Skeletal muscle satellite cell (primary cell): Measurements from ENCODE around the gene CGB3.

Experiments used
- H3K27me3 ChIP-seq: 2 replicates; pipeline ENCODE4 v1.7.0; 2013; ENCODE audit warnings: low read length; ENCODE audit not compliant: control insufficient read depth, insufficient read depth
- H3K36me3 ChIP-seq: 2 replicates; pipeline ENCODE4 v1.7.0; 2013; ENCODE audit warnings: mild to moderate bottlenecking, control low read depth, low read length; ENCODE audit not compliant: insufficient read depth
- H3K4me1 ChIP-seq: 2 replicates; pipeline ENCODE4 v1.7.0; 2013; ENCODE audit warnings: low read length; ENCODE audit not compliant: control insufficient read depth, insufficient read depth
- H3K4me2 ChIP-seq: 2 replicates; pipeline ENCODE4 v1.7.0; 2013; ENCODE audit warnings: mild to moderate bottlenecking, low read length
- H3K4me3 ChIP-seq: 2 replicates; pipeline ENCODE4 v1.7.0; 2013; ENCODE audit warnings: low read length
- H3K9ac ChIP-seq: 2 replicates; pipeline ENCODE4 v1.7.0; 2013; ENCODE audit warnings: mild to moderate bottlenecking, low read depth, low read length, moderate library complexity
- H3K9me3 ChIP-seq: replicated peaks from 2 replicates; pipeline ENCODE4 v1.7.0; 2013; ENCODE audit warnings: mild to moderate bottlenecking, control low read depth, low read length

CGB3 gene

GRCh38 chr19:49009828-49010227 lies 14.3 kb downstream of the CGB3 start:
- Histone ChIP-seq H3K9ac (no peak overlapping the region), H3K4me2 (no peak overlapping the region), H3K27me3 (no peaks in the 10 kb centered on the region), H3K36me3 (peaks cover 66% of the 10 kb centered on the region), H3K4me3 (no peak overlapping the region), H3K9me3 (no peaks in the 10 kb centered on the region), H3K4me1 (no peaks in the 10 kb centered on the region)

- Histone ChIP-seq H3K9ac (no peak overlapping the region), H3K4me2 (no peak overlapping the region), H3K27me3 (no peaks in the 10 kb centered on the region), H3K9me3 (no peaks in the 10 kb centered on the region), H3K4me3 (no peak overlapping the region), H3K4me1 (no peaks in the 10 kb centered on the region), H3K36me3 (peaks cover 62% of the 10 kb centered on the region)
Observed at GRCh38 chr19:49006905-49007304, 17.2 kb downstream of the CGB3 start.

- no peaks in the 10 kb centered on the region for H3K27me3 ChIP-seq
- no peaks in the 10 kb centered on the region for H3K4me1 ChIP-seq
- H3K36me3 ChIP-seq = peaks cover 48% of the 10 kb centered on the region
- H3K9ac ChIP-seq = no peak overlapping the region
- H3K9me3 ChIP-seq = no peaks in the 10 kb centered on the region
- H3K4me2 ChIP-seq = no peak overlapping the region
- H3K4me3 ChIP-seq = no peak overlapping the region
Observed at GRCh38 chr19:49004964-49005614, 19.0 kb downstream of the CGB3 start.

- Histone ChIP-seq H3K9ac (no peak overlapping the region), H3K4me2 (no peak overlapping the region), H3K9me3 (no peaks in the 10 kb centered on the region), H3K4me3 (no peak overlapping the region), H3K36me3 (peaks cover 40% of the 10 kb centered on the region), H3K27me3 (no peaks in the 10 kb centered on the region), H3K4me1 (no peaks in the 10 kb centered on the region)
Observed at GRCh38 chr19:49004133-49004532, 20.0 kb downstream of the CGB3 start.

- Histone ChIP-seq H3K4me2 (no peak overlapping the region), H3K4me3 (no peak overlapping the region), H3K4me1 (peaks cover 8% of the 10 kb centered on the region), H3K27me3 (no peaks in the 10 kb centered on the region), H3K9me3 (no peaks in the 10 kb centered on the region), H3K9ac (no peak overlapping the region), H3K36me3 (peaks cover 19% of the 10 kb centered on the region)
Observed at GRCh38 chr19:48999481-49000325, 24.4 kb downstream of the CGB3 start.

GRCh38 chr19:48997972-48998371 lies 26.2 kb downstream of the CGB3 start:
- Histone ChIP-seq H3K4me2 (no peak overlapping the region), H3K36me3 (peaks cover 4% of the 10 kb centered on the region), H3K27me3 (no peaks in the 10 kb centered on the region), H3K9ac (no peak overlapping the region), H3K4me3 (no peak overlapping the region), H3K4me1 (peaks cover 8% of the 10 kb centered on the region), H3K9me3 (no peaks in the 10 kb centered on the region)

- Histone ChIP-seq H3K27me3 (no peaks in the 10 kb centered on the region), H3K4me3 (peak overlapping the region; percentile 82), H3K9ac (peak overlapping the region; percentile 86), H3K4me1 (peaks cover 35% of the 10 kb centered on the region), H3K36me3 (peaks cover 3% of the 10 kb centered on the region), H3K9me3 (no peaks in the 10 kb centered on the region), H3K4me2 (peak overlapping the region; percentile 88)
Observed at GRCh38 chr19:48994035-48994386, 30.1 kb downstream of the CGB3 start.

- H3K36me3 ChIP-seq = peaks cover 9% of the 10 kb centered on the region
- H3K9me3 ChIP-seq = no peaks in the 10 kb centered on the region
- H3K4me1 ChIP-seq = peaks cover 35% of the 10 kb centered on the region
- no peaks in the 10 kb centered on the region for H3K27me3 ChIP-seq
- peak within 1 kb of the TSS; percentile 98 for H3K4me3 ChIP-seq
- H3K4me2 ChIP-seq = peak within 1 kb of the TSS; percentile 98
- H3K9ac ChIP-seq = peak within 1 kb of the TSS; percentile 95
Observed at GRCh38 chr19:48993175-48994034, 30.7 kb downstream of the CGB3 start, which contains the start of the genes GYS1 and RUVBL2. Gene GYS1 (minus strand): TSS chr19:48993309. CDS start chr19:48993112, 197 bp downstream. Gene RUVBL2 (plus strand): TSS chr19:48993887. CDS start chr19:48993912, 25 bp downstream.

- Histone ChIP-seq H3K9ac (peak overlapping the region; percentile 95), H3K36me3 (peaks cover 14% of the 10 kb centered on the region), H3K4me2 (peak overlapping the region; percentile 98), H3K27me3 (no peaks in the 10 kb centered on the region), H3K4me1 (peaks cover 33% of the 10 kb centered on the region), H3K9me3 (no peaks in the 10 kb centered on the region), H3K4me3 (peak overlapping the region; percentile 98)
Observed at GRCh38 chr19:48992581-48993174, 31.5 kb downstream of the CGB3 start.

- H3K4me2 ChIP-seq = peak overlapping the region; percentile 98
- peak overlapping the region; percentile 98 for H3K4me3 ChIP-seq
- peaks cover 32% of the 10 kb centered on the region for H3K4me1 ChIP-seq
- no peaks in the 10 kb centered on the region for H3K27me3 ChIP-seq
- H3K36me3 ChIP-seq = peaks cover 19% of the 10 kb centered on the region
- peak overlapping the region; percentile 95 for H3K9ac ChIP-seq
- H3K9me3 ChIP-seq = no peaks in the 10 kb centered on the region
Observed at GRCh38 chr19:48991873-48992580, 32.1 kb downstream of the CGB3 start.
